Bronchial epithelial cell (primary cell): ENCODE results near the gene ARL3. TPM values are rescaled to one million over a fixed set of nuclear protein-coding genes. Genes with fewer than 3 reads are reported as not detected.

Experiments
- DNase-seq: peaks from one replicate; pipeline ENCODE4 v3.0.0-alpha.2; 2010; ENCODE audit warnings: low read depth
- FAIRE-seq: peaks from 2 replicates; lab custom pipeline; 2011; peaks lifted over from hg19 to GRCh38; lab: Jason Lieb, UNC
- H3K27me3 ChIP-seq: 2 replicates; pipeline ENCODE4 v1.5.1; 2011; ENCODE audit warnings: low read length; ENCODE audit not compliant: control insufficient read depth, insufficient read depth
- H3K36me3 ChIP-seq: 2 replicates; pipeline ENCODE4 v1.5.1; 2011; ENCODE audit warnings: low read length; ENCODE audit not compliant: control insufficient read depth, insufficient read depth
- H3K4me3 ChIP-seq: 2 replicates; pipeline ENCODE4 v1.5.1; 2011; ENCODE audit warnings: mild to moderate bottlenecking, low read depth, low read length, control low read depth
- CTCF ChIP-seq: IDR thresholded peaks from 2 replicates; pipeline ENCODE4 v1.5.1; 2011; ENCODE audit warnings: mild to moderate bottlenecking, moderate library complexity, low read length, control low read depth, inconsistent platforms; ENCODE audit not compliant: insufficient read depth, severe bottlenecking
- total RNA-seq: library from RNA; depleted of rRNA; stranded (reverse); fragments of >200 nt; gene quantifications from 2 replicates; pipeline ENCODE4 v1.2.1, GENCODE V29; 2014

Gene ARL3
- total RNA-seq, 1 donor from 2014 or later: 4.7 TPM

- DNase-seq (no peak), FAIRE-seq (no peak)
- H3K36me3 ChIP-seq: peaks cover 18% of the 10 kb centered on the region
- H3K27me3 ChIP-seq: no peaks in the 10 kb centered on the region
- no peak overlapping the region for H3K4me3 ChIP-seq
- TF ChIP-seq CTCF: no peak
Measured at GRCh38 chr10:102652170-102652916, 61.9 kb downstream of the ARL3 start.

- Histone ChIP-seq H3K27me3 (no peaks in the 10 kb centered on the region), H3K4me3 (no peak overlapping the region), H3K36me3 (peaks cover 18% of the 10 kb centered on the region)
- FAIRE-seq: no peak
- DNase-seq: no peak
- TF ChIP-seq CTCF: no peak
Measured at GRCh38 chr10:102651455-102652169, 62.6 kb downstream of the ARL3 start.

DNA sequence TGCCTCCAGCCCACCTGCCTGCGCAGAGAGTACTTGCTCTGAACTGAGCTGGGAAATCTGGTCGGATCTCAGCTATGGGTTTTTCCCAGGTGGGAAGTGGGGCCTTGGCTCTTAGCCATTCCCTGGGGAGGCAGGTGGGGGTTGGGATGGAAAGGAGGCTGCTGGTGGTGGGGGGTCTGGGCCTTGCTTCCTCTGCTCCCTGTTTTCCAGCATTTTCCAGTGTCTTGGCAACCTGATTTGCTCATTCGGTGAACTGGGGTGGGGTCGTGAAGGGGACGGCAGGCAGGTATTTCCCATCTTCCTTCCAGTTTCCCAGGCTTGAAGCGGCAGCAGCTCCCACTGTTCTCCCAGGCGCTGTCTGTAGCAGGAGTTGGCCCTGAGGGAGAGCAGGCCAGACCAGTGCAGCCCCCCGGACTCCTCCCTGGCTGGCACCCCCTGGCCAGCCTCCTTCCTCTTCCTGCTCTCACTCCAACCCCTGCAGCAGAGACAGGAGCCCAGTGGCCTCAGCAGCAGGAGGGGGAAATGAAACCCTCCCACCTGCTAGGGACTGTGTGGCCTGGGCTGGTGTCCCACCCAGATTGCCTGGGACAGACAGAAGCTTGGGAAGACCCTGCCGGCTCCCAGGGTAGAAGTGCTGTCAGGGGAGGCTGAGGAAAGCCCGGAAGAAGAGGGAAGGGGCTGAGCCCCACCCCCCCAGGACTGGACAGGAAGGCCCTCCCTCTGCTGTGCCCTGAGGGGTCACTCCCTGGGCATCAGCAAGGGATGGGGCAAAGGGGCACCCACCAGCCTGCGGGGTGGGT lies 63.3 kb downstream of the ARL3 start:
- Histone ChIP-seq H3K27me3 (no peaks in the 10 kb centered on the region), H3K4me3 (no peak overlapping the region), H3K36me3 (peaks cover 15% of the 10 kb centered on the region)
- FAIRE-seq (no peak), DNase-seq (no peak)
- no peak for TF ChIP-seq CTCF

GRCh38 chr10:102649797-102650654 lies 64.2 kb downstream of the ARL3 start:
- DNase-seq: no peak
- FAIRE-seq: no peak
- no peak for TF ChIP-seq CTCF
- Histone ChIP-seq H3K36me3 (peaks cover 12% of the 10 kb centered on the region), H3K4me3 (no peak overlapping the region), H3K27me3 (no peaks in the 10 kb centered on the region)
